HG03442 (cell line): ENCODE measurements around the gene OTOP3.
"Not testable (repeated sequence)": the region's sequence is repeated elsewhere in the genome, so short reads cannot be mapped to it uniquely, and the experiment has no call there.

ENCODE experiments used
- ATAC-seq: cut with Tn5 transposase; IDR thresholded peaks from one replicate; pipeline ENCODE4 v1.9.1; 2021; ENCODE audit warnings: mild to moderate bottlenecking, moderate library complexity; ENCODE audit not compliant: unreplicated experiment

Gene OTOP3

GRCh38 chr17:74935585-74936469, at the start of gene OTOP3:
OTOP3 (plus strand) TSS chr17:74935898; CDS start chr17:74935922, 24 bp downstream.
- ATAC-seq, result no peak

GRCh38 chr17:74888469-74888868, 47.2 kb upstream of the OTOP3 start:
- no peak for ATAC-seq

- ATAC-seq, result no peak
These were observed 45.1 kb upstream of the OTOP3 start for GRCh38 chr17:74890554-74890953.

GRCh38 chr17:74892013-74892841, 43.5 kb upstream of the OTOP3 start:
- ATAC-seq, result no peak

- ATAC-seq, result no peak
These were observed 42.5 kb upstream of the OTOP3 start, which contains the start of gene FADS6 for GRCh38 chr17:74892974-74893911. FADS6 (minus strand) TSS chr17:74893633; CDS start chr17:74893595, 38 bp downstream.

GRCh38 chr17:74893936-74894671, 41.6 kb upstream of the OTOP3 start:
- ATAC-seq, result no peak

- ATAC-seq, result no peak
These were observed 37.2 kb upstream of the OTOP3 start for GRCh38 chr17:74898376-74898946.

GRCh38 chr17:74900208-74900607, 35.5 kb upstream of the OTOP3 start:
- ATAC-seq, result no peak

GRCh38 chr17:74901353-74902135, 34.2 kb upstream of the OTOP3 start:
- ATAC-seq, result no peak

GRCh38 chr17:74903034-74903433, 32.7 kb upstream of the OTOP3 start:
- ATAC-seq, result no peak

- no peak for ATAC-seq
These were observed 32.0 kb upstream of the OTOP3 start for GRCh38 chr17:74903671-74904070.

- no peak for ATAC-seq
These were observed 30.9 kb upstream of the OTOP3 start for GRCh38 chr17:74904687-74905409.

- not testable (repeated sequence) for ATAC-seq
These were observed 29.4 kb upstream of the OTOP3 start for GRCh38 chr17:74906214-74906793.

- no peak for ATAC-seq
These were observed 28.7 kb upstream of the OTOP3 start for GRCh38 chr17:74907012-74907411.

GRCh38 chr17:74909097-74909496, 26.6 kb upstream of the OTOP3 start:
- ATAC-seq, result not testable (repeated sequence)

GRCh38 chr17:74911423-74911822, 24.3 kb upstream of the OTOP3 start:
- not testable (repeated sequence) for ATAC-seq

GRCh38 chr17:74916136-74916850, 19.4 kb upstream of the OTOP3 start:
- no peak for ATAC-seq
